CD4-positive, alpha-beta T cell (primary cell): ENCODE results near the gene RNF167. TPM values are rescaled to one million over a fixed set of nuclear protein-coding genes. Genes with fewer than 3 reads are reported as not detected.

Experiments used
- ATAC-seq: fragments of 200-7000 bp; cut with Tn5 transposase; one replicate; pipeline ENCODE4 v1.10.0; 2022; ENCODE audit warnings: mild to moderate bottlenecking; ENCODE audit not compliant: poor library complexity
- CTCF ChIA-PET: fragments of 350-600 bp; sonication (Branson Sonifier 250); formaldehyde crosslinking; loops from one replicate; lab custom pipeline; 2021; ENCODE audit warnings: antibody characterized with exemption, inconsistent platforms; lab: Charles Lee
- POLR2A ChIA-PET: fragments of 350-600 bp; sonication (Branson Sonifier 250); formaldehyde crosslinking; loops from one replicate; lab custom pipeline; 2021; ENCODE audit warnings: antibody characterized with exemption, inconsistent platforms; lab: Charles Lee
- DNase-seq, 14 experiments: peaks; one replicate each; pipeline ENCODE4 v3.0.0-alpha.2; 2013 to 2020; ENCODE audit warnings: mixed read lengths in 2 of 14
- H3K27ac ChIP-seq, 2 donors: one replicate each; pipeline versions ENCODE4 v1.5.1 to v1.7.0; 2013; ENCODE audit warnings: low read length in 2 of 2, low read depth in 1 of 2, mild to moderate bottlenecking in 1 of 2
- H3K27me3 ChIP-seq, 2 experiments: 1 replicate in 1 of 2; 2 replicates in 1 of 2; pipeline versions ENCODE4 v1.6.1 to v1.7.0; 2013; ENCODE audit warnings: low read length in 2 of 2, control low read depth in 1 of 2, mild to moderate bottlenecking in 1 of 2, moderate library complexity in 1 of 2; ENCODE audit not compliant: insufficient read depth in 2 of 2, control insufficient read depth in 1 of 2
- H3K36me3 ChIP-seq: one replicate; pipeline ENCODE4 v1.6.1; 2013; ENCODE audit warnings: low read length, control low read depth; ENCODE audit not compliant: insufficient read depth
- H3K4me1 ChIP-seq: one replicate; pipeline ENCODE4 v1.6.1; 2013; ENCODE audit warnings: low read length, control low read depth; ENCODE audit not compliant: insufficient read depth
- H3K4me3 ChIP-seq: one replicate; pipeline ENCODE4 v1.5.1; 2013; ENCODE audit warnings: mild to moderate bottlenecking, low read length, moderate library complexity
- H3K9me3 ChIP-seq, 2 experiments: 1 replicate in 1 of 2; 2 replicates in 1 of 2; pipeline versions ENCODE4 v1.6.1 to v1.7.0; 2013; ENCODE audit warnings: low read length in 2 of 2, mild to moderate bottlenecking in 2 of 2, control low read depth in 1 of 2, moderate library complexity in 1 of 2; ENCODE audit not compliant: control insufficient read depth in 1 of 2, insufficient read depth in 1 of 2
- H3K27ac Mint-ChIP-seq: one replicate; pipeline ENCODE4 v1.8.0; 2020; ENCODE audit warnings: mixed read lengths
- H3K27me3 Mint-ChIP-seq: one replicate; pipeline ENCODE4 v1.8.0; 2021; ENCODE audit warnings: mixed read lengths
- H3K36me3 Mint-ChIP-seq: one replicate; pipeline ENCODE4 v1.8.0; 2021; ENCODE audit warnings: low read depth, mixed read lengths
- H3K4me1 Mint-ChIP-seq: one replicate; pipeline ENCODE4 v1.8.0; 2021; ENCODE audit warnings: low read depth, mixed read lengths
- H3K4me3 Mint-ChIP-seq: one replicate; pipeline ENCODE4 v1.8.0; 2020; ENCODE audit warnings: mild to moderate bottlenecking, mixed read lengths
- H3K9me3 Mint-ChIP-seq: one replicate; pipeline ENCODE4 v1.8.0; 2020; ENCODE audit warnings: mixed read lengths
- CTCF ChIP-seq: fragments of 200-600 bp; IDR thresholded peaks from one replicate; pipeline ENCODE4 v1.8.0; 2022; ENCODE audit warnings: antibody characterized with exemption, mild to moderate bottlenecking
- intact Hi-C, 2 experiments: fragments of 100-400 bp; cut with DNase I in 1 of 2; cut with micrococcal nuclease in 1 of 2; formaldehyde crosslinking; loops; one replicate each; pipeline versions ENCODE4 v1.15.1 to v1.9.0; 2023 to 2025; cut with DNase I, micrococcal nuclease
- polyA plus RNA-seq, 2 donors: library from polyadenylated mRNA; unstranded; fragments of 120-200 nt; gene quantifications; one replicate each; pipeline ENCODE4 v1.2.1, GENCODE V29; 2013
- total RNA-seq, 174 experiments: library from RNA in 2 of 174; stranded (reverse) in 2 of 174; gene quantifications; one replicate each; pipeline ENCODE4 v1.2.3 and lab custom pipeline; 2021 to 2026

Gene RNF167
- 10 to 100 TPM; 59.3 to 62.8 TPM for total RNA-seq
- polyA plus RNA-seq (2013, experiment 1 of 2): 142 TPM
- polyA plus RNA-seq (2013, experiment 2 of 2): 161 TPM
- total RNA-seq (lab: John Stamatoyannopoulos, UW): 26.2 to 116 (median 64.9) reads per million in 172 experiments

GRCh38 chr17:4939796-4940554, at the start of gene RNF167, which contains the start of gene SLC25A11:
RNF167 (plus strand) TSS chr17:4940268; CDS start chr17:4940910, 642 bp downstream.
SLC25A11 (minus strand) TSS chr17:4940046; CDS start chr17:4939910, 136 bp downstream.
- H3K9me3 ChIP-seq: no peaks in the 10 kb centered on the region
- ATAC-seq: peak; percentile 83
- H3K27me3 ChIP-seq: no peaks in the 10 kb centered on the region
- Mint-ChIP-seq H3K9me3 (no peaks in the 10 kb centered on the region), H3K4me3 (peak within 1 kb of the TSS; percentile 99), H3K36me3 (peaks cover 59% of the 10 kb centered on the region), H3K4me1 (peaks cover 59% of the 10 kb centered on the region), H3K27ac (peak within 1 kb of the TSS; percentile 90), H3K27me3 (no peaks in the 10 kb centered on the region)
- peak within 1 kb of the TSS; percentile 89 to 91 for H3K27ac ChIP-seq
- no peak for TF ChIP-seq CTCF
- intact Hi-C loops: loop anchor here (1.0 to 5.0 kb wide), 7 partner anchors 8 to 59 kb away; partner anchors contain the start of genes SPAG7 (in 2 of the 2), CAMTA2 (in 1 of the 2), CHRNE (in 1 of the 2) and PFN1 (in 1 of the 2)
- ChIA-PET CTCF (interaction anchor here (1.1 to 2.0 kb wide), 7 partner anchors 27 to 499 kb away, joined by 3 to 14 read pairs (median 4); partner anchors contain the start of genes C17orf107, C1QBP, CAMTA2 and CHRNE), POLR2A (interaction anchor here (0.6 to 6.2 kb wide), 33 partner anchors 9 to 797 kb away, joined by 3 to 195 read pairs (median 5); partner anchors contain the start of genes ARRB2, C17orf107, CAMTA2 and CHRNE)
- H3K36me3 ChIP-seq: peaks cover 52% of the 10 kb centered on the region
- H3K4me3 ChIP-seq: peak within 1 kb of the TSS; percentile 100
- peak; percentile 91 to 100 (median 95) for DNase-seq
- peaks cover 66% of the 10 kb centered on the region for H3K4me1 ChIP-seq

- POLR2A ChIA-PET: interaction anchor here (0.6 to 1.4 kb wide), 3 partner anchors 8 to 182 kb away, joined by 3 read pairs; no protein-coding TSS in a partner anchor
- peaks cover 5% of the 10 kb centered on the region for H3K4me1 Mint-ChIP-seq
Observed at GRCh38 chr17:4891411-4892410, 48.4 kb upstream of the RNF167 start.

More at GRCh38 chr17:4891411-4892410, 48.4 kb upstream of the RNF167 start:
- ATAC-seq (no peak), DNase-seq (peak in 1 of 14 experiments; percentile 31)
- TF ChIP-seq CTCF: no peak
- Mint-ChIP-seq H3K4me3 (no peak overlapping the region), H3K36me3 (peaks cover 68% of the 10 kb centered on the region), H3K27ac (no peak overlapping the region), H3K9me3 (no peaks in the 10 kb centered on the region), H3K27me3 (no peaks in the 10 kb centered on the region)
- Histone ChIP-seq H3K27ac (no peak overlapping the region), H3K27me3 (no peaks in the 10 kb centered on the region), H3K4me1 (peaks cover 2% of the 10 kb centered on the region), H3K4me3 (no peak overlapping the region), H3K9me3 (no peaks in the 10 kb centered on the region), H3K36me3 (peaks cover 82% of the 10 kb centered on the region)
- CTCF ChIA-PET: no interaction called here
- intact Hi-C loops: no loop called here
